Measurements from ENCODE around the gene GPSM1.

Gene GPSM1

GRCh38 chr9:136305804-136306203 lies 21.5 kb upstream of the GPSM1 start:
- no peak for DNase-seq

- DNase-seq = no peak
Observed at GRCh38 chr9:136306211-136307208, 20.8 kb upstream of the GPSM1 start.

GRCh38 chr9:136307215-136307750 lies 20.1 kb upstream of the GPSM1 start:
- no peak for DNase-seq

GRCh38 chr9:136308006-136308701 lies 19.2 kb upstream of the GPSM1 start:
- DNase-seq = no peak

- DNase-seq = no peak
Observed at GRCh38 chr9:136308702-136309053, 18.7 kb upstream of the GPSM1 start.

- DNase-seq = no peak
Observed at GRCh38 chr9:136309101-136309801, 18.1 kb upstream of the GPSM1 start.

- no peak for DNase-seq
Observed at GRCh38 chr9:136309806-136310220, 17.5 kb upstream of the GPSM1 start.

- no peak for DNase-seq
Observed at GRCh38 chr9:136310273-136311030, 16.9 kb upstream of the GPSM1 start.

- no peak for DNase-seq
Observed at GRCh38 chr9:136311051-136312008, 16.0 kb upstream of the GPSM1 start.

- no peak for DNase-seq
Observed at GRCh38 chr9:136312009-136312375, 15.3 kb upstream of the GPSM1 start.

GRCh38 chr9:136312436-136312835 lies 14.9 kb upstream of the GPSM1 start:
- DNase-seq = peak; percentile 51

- no peak for DNase-seq
Observed at GRCh38 chr9:136313111-136314055, 14.0 kb upstream of the GPSM1 start.

GRCh38 chr9:136314056-136314416 lies 13.3 kb upstream of the GPSM1 start:
- DNase-seq = no peak

- DNase-seq = no peak
Observed at GRCh38 chr9:136314944-136315343, 12.4 kb upstream of the GPSM1 start.

GRCh38 chr9:136316271-136316751 lies 11.0 kb upstream of the GPSM1 start:
- DNase-seq = no peak

- DNase-seq = no peak
Observed at GRCh38 chr9:136316896-136317676, 10.3 kb upstream of the GPSM1 start.

- no peak for DNase-seq
Observed at GRCh38 chr9:136317695-136318094, 9.6 kb upstream of the GPSM1 start.

- no peak for DNase-seq
Observed at GRCh38 chr9:136318111-136318775, 9.1 kb upstream of the GPSM1 start.

Measured in stimulated activated CD4-positive, alpha-beta T cell treated with anti-CD3 and anti-CD28 coated beads, Interleukin-4, amount 100 ng/mL, for 1 hour (primary cell).